Measurements from ENCODE around the gene SLC6A7. TPM values are rescaled to one million over a fixed set of nuclear protein-coding genes. Genes with fewer than 3 reads are reported as not detected.
A peak's percentile ranks its signal among the peaks of the same experiment; 100 is the strongest.

Gene SLC6A7
- total RNA-seq, 4 donors from 2014 or later, result not detected

- Histone ChIP-seq H3K27me3 (peaks cover 30% of the 10 kb centered on the region), H3K4me1 (peaks cover 0 to 45% (median 21%) of the 10 kb centered on the region in 3 donors), H3K36me3 (no peaks in the 10 kb centered on the region), H3K27ac (peak overlapping the region in 3 of 4 donors; percentile 57 to 90 (median 76)), H3K4me3 (no peak overlapping the region), H3K9me3 (no peaks in the 10 kb centered on the region)
- TF ChIP-seq EP300 (IDR thresholded peaks at IDR 0.05), result no peak
- TF ChIP-seq POLR2A (IDR thresholded peaks at IDR 0.05), result no peak
- no peak for TF ChIP-seq CTCF (IDR thresholded peaks at IDR 0.05)
- TF ChIP-seq POLR2AphosphoS5 (IDR thresholded peaks at IDR 0.05), result peak; percentile 16
- 54 to 78% methylated on average over 3 to 5 of the region's 6 CpGs for WGBS, 2 donors (ENCODE audit: low coverage in 1 of 2)
- ATAC-seq, result peak; percentile 59
These were observed 25.5 kb upstream of the SLC6A7 start for GRCh38 chr5:150164211-150164980.

- Histone ChIP-seq H3K36me3 (no peaks in the 10 kb centered on the region), H3K4me1 (peaks cover 0 to 39% (median 17%) of the 10 kb centered on the region in 3 donors), H3K4me3 (no peak overlapping the region), H3K27me3 (peaks cover 43% of the 10 kb centered on the region), H3K9me3 (no peaks in the 10 kb centered on the region), H3K27ac (no peak overlapping the region)
- WGBS, 2 donors (ENCODE audit: low coverage in 1 of 2), result 85% methylated on average over 2 of the region's 27 CpGs; no CpG with 5 or more reads in 1 of the 2 donors
- TF ChIP-seq POLR2AphosphoS5 (IDR thresholded peaks at IDR 0.05) (no peak), POLR2A (IDR thresholded peaks at IDR 0.05) (no peak), CTCF (IDR thresholded peaks at IDR 0.05) (no peak), EP300 (IDR thresholded peaks at IDR 0.05) (no peak)
- ATAC-seq, result no peak
These were observed 23.7 kb upstream of the SLC6A7 start for GRCh38 chr5:150166037-150166649.

GRCh38 chr5:150166650-150167511 lies 23.0 kb upstream of the SLC6A7 start, which contains the start of gene CDX1:
CDX1 (plus strand) TSS chr5:150166778; CDS start chr5:150166877, 99 bp downstream.
- TF ChIP-seq CTCF (IDR thresholded peaks at IDR 0.05) (no peak), EP300 (IDR thresholded peaks at IDR 0.05) (no peak), POLR2A (IDR thresholded peaks at IDR 0.05) (no peak), POLR2AphosphoS5 (IDR thresholded peaks at IDR 0.05) (no peak)
- H3K27me3 ChIP-seq, result peaks cover 43% of the 10 kb centered on the region
- H3K9me3 ChIP-seq, result no peaks in the 10 kb centered on the region
- WGBS, 2 donors (ENCODE audit: low coverage in 1 of 2), result no CpG with 5 or more reads among the region's 93 CpGs
- ATAC-seq, result no peak
- H3K27ac ChIP-seq, result no peak within 1 kb of the TSS
- peaks cover 0 to 32% (median 14%) of the 10 kb centered on the region in 3 donors for H3K4me1 ChIP-seq
- no peak within 1 kb of the TSS for H3K4me3 ChIP-seq
- no peaks in the 10 kb centered on the region for H3K36me3 ChIP-seq

- Histone ChIP-seq H3K9me3 (no peaks in the 10 kb centered on the region), H3K36me3 (no peaks in the 10 kb centered on the region), H3K4me3 (no peak overlapping the region), H3K27me3 (peaks cover 43% of the 10 kb centered on the region), H3K27ac (no peak overlapping the region), H3K4me1 (peaks cover 0 to 26% (median 14%) of the 10 kb centered on the region in 3 donors)
- 91% methylated on average over 15 of the region's 15 CpGs; no CpG with 5 or more reads in 1 of the 2 donors for WGBS, 2 donors (ENCODE audit: low coverage in 1 of 2)
- TF ChIP-seq POLR2A (IDR thresholded peaks at IDR 0.05), result no peak
- no peak for TF ChIP-seq CTCF (IDR thresholded peaks at IDR 0.05)
- TF ChIP-seq EP300 (IDR thresholded peaks at IDR 0.05), result no peak
- TF ChIP-seq POLR2AphosphoS5 (IDR thresholded peaks at IDR 0.05), result no peak
- no peak for ATAC-seq
These were observed 22.4 kb upstream of the SLC6A7 start for GRCh38 chr5:150167512-150167850.

Data from gastroesophageal sphincter (tissue), 4 donors.